Osteocyte (in vitro differentiated cells): ENCODE measurements around the gene C10orf105. TPM values are rescaled to one million over a fixed set of nuclear protein-coding genes. Genes with fewer than 3 reads are reported as not detected.

Experiments used
- DNase-seq: peaks from one replicate; pipeline ENCODE4 v3.0.0; 2021; ENCODE audit warnings: mixed read lengths; ENCODE audit not compliant: unreplicated experiment; ENCODE audit errors: extremely low spot score
- H3K27ac Mint-ChIP-seq: one replicate; pipeline ENCODE4 v1.8.0; 2021; ENCODE audit warnings: mild to moderate bottlenecking, mixed read lengths; ENCODE audit not compliant: unreplicated experiment
- H3K27me3 Mint-ChIP-seq: one replicate; pipeline ENCODE4 v1.8.0; 2021; ENCODE audit warnings: mixed read lengths; ENCODE audit not compliant: unreplicated experiment
- H3K36me3 Mint-ChIP-seq: one replicate; pipeline ENCODE4 v1.8.0; 2021; ENCODE audit warnings: mixed read lengths; ENCODE audit not compliant: unreplicated experiment
- H3K4me1 Mint-ChIP-seq: one replicate; pipeline ENCODE4 v1.8.0; 2021; ENCODE audit warnings: mixed read lengths; ENCODE audit not compliant: unreplicated experiment
- H3K4me3 Mint-ChIP-seq: one replicate; pipeline ENCODE4 v1.8.0; 2021; ENCODE audit warnings: mild to moderate bottlenecking, moderate library complexity, mixed read lengths; ENCODE audit not compliant: unreplicated experiment
- H3K9me3 Mint-ChIP-seq: one replicate; pipeline ENCODE4 v1.8.0; 2021; ENCODE audit warnings: mixed read lengths; ENCODE audit not compliant: unreplicated experiment
- CTCF ChIP-seq: fragments of 200-600 bp; sonication (generic); IDR thresholded peaks from 2 replicates; pipeline ENCODE4 v1.5.0; 2021; ENCODE audit warnings: antibody characterized with exemption, mild to moderate bottlenecking, moderate library complexity
- total RNA-seq: library from RNA; stranded (reverse); gene quantifications from 2 replicates; pipeline ENCODE4 v1.2.1, GENCODE V29; 2021

The C10orf105 gene
- total RNA-seq, 1 donor from 2014 or later, result not detected

GRCh38 chr10:71753960-71754505, 34.5 kb upstream of the C10orf105 start:
- Mint-ChIP-seq H3K27me3 (peaks cover 19% of the 10 kb centered on the region), H3K9me3 (no peaks in the 10 kb centered on the region), H3K36me3 (no peaks in the 10 kb centered on the region), H3K27ac (no peak overlapping the region), H3K4me1 (peaks cover 1% of the 10 kb centered on the region), H3K4me3 (no peak overlapping the region)
- DNase-seq, result no peak
- TF ChIP-seq CTCF, result no peak

- peaks cover 19% of the 10 kb centered on the region for H3K27me3 Mint-ChIP-seq
- H3K27ac Mint-ChIP-seq, result no peak overlapping the region
Observed at GRCh38 chr10:71753091-71753959, 33.7 kb upstream of the C10orf105 start.

GRCh38 chr10:71752391-71753090, 33.0 kb upstream of the C10orf105 start:
- H3K9me3 Mint-ChIP-seq, result no peaks in the 10 kb centered on the region
- no peak overlapping the region for H3K4me3 Mint-ChIP-seq
- no peak for TF ChIP-seq CTCF
- no peak for DNase-seq
- no peaks in the 10 kb centered on the region for H3K36me3 Mint-ChIP-seq
- H3K27me3 Mint-ChIP-seq, result peaks cover 19% of the 10 kb centered on the region
- H3K4me1 Mint-ChIP-seq, result peaks cover 2% of the 10 kb centered on the region
- H3K27ac Mint-ChIP-seq, result no peak overlapping the region

More at GRCh38 chr10:71753091-71753959, 33.7 kb upstream of the C10orf105 start:
- H3K36me3 Mint-ChIP-seq, result no peaks in the 10 kb centered on the region
- no peak for TF ChIP-seq CTCF
- no peak overlapping the region for H3K4me3 Mint-ChIP-seq
- no peak for DNase-seq
- H3K9me3 Mint-ChIP-seq, result no peaks in the 10 kb centered on the region
- H3K4me1 Mint-ChIP-seq, result peaks cover 3% of the 10 kb centered on the region

- H3K27ac Mint-ChIP-seq, result no peak overlapping the region
- H3K27me3 Mint-ChIP-seq, result peaks cover 17% of the 10 kb centered on the region
- no peak for DNase-seq
- no peak overlapping the region for H3K4me3 Mint-ChIP-seq
- H3K36me3 Mint-ChIP-seq, result no peaks in the 10 kb centered on the region
- peaks cover 2% of the 10 kb centered on the region for H3K4me1 Mint-ChIP-seq
- no peak for TF ChIP-seq CTCF
- H3K9me3 Mint-ChIP-seq, result no peaks in the 10 kb centered on the region
Observed at GRCh38 chr10:71751515-71752224, 32.1 kb upstream of the C10orf105 start.
